Activated T-cell treated with anti-CD3 and anti-CD28 coated beads for 4 hours (primary cell): ENCODE results near the gene HECW1.

Experiments
- DNase-seq: peaks from one replicate; pipeline ENCODE4 v3.0.0-alpha.2; 2020

HECW1 gene

GRCh38 chr7:43276547-43276946 lies 164.1 kb downstream of the HECW1 start:
- DNase-seq: no peak

DNA sequence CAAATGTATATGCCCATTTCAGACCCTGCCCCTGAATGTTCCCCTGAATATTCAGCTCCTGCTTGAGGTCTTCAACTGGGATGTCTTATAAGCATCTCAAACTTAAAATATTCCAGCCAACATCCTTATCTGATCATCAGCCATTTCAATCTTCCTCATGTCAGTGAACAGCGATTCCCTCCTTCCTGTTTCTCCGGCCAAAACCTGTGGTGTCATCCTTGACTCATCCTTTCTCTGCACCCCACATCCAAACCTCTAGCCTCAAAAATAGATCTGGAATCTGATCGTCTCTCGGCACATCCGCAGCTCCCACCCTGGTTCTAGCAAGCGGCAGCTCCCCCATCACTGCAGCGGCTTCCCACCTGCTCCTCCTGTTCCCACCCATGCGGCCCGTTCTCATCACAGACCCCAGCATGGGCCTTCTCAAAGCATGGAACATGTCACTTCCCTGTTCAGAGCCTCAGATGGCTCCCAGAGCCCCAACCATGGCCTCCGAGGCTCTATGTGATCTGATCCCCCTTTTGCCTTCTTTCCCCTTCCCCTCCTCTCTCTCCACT lies 165.7 kb downstream of the HECW1 start:
- no peak for DNase-seq

- DNase-seq: no peak
These were observed 168.8 kb downstream of the HECW1 start for GRCh38 chr7:43281268-43281667.

- DNase-seq: no peak
These were observed 171.3 kb downstream of the HECW1 start for GRCh38 chr7:43283706-43284105.

DNA sequence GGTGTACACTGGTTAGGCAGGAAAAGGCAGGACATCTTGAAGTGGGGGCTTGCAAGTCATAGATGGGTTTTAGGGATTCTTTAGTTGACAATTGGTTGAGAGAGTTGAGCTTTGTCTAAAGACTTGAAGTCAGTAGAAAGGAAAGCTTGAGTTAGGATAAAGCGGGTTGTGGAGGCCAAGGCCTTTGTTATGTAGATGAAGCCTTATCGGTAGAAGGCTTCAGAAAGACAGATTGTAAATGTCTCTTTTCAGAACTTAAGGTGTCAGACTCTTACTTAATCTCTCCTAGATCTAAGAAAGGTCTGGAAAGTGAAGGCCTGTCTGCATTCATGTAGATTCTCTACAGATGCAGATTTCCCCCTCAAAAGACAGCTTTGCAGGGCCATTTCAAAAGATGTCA lies 177.4 kb downstream of the HECW1 start:
- no peak for DNase-seq

- DNase-seq: no peak
These were observed 178.5 kb downstream of the HECW1 start for GRCh38 chr7:43290978-43291377.

DNA sequence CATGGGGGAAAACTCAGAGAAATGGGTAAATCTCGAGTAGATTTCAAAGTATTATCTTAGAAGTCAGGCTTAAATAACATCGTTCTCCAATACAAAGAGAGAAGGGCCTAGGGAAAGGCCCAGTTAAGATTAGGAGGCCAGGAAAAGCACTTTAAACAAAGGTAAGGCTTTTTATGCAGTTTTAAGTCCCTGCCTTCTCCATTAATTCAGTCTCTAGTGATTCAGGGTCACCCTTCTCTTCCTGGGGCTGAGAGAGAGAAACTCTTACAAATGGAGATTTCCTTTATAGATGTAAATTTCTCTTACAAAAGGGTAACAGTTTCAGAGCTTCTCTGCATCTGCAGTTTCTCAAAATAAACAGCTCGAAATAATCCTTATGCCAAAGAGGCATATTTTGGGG lies 179.3 kb downstream of the HECW1 start:
- DNase-seq: no peak

DNA sequence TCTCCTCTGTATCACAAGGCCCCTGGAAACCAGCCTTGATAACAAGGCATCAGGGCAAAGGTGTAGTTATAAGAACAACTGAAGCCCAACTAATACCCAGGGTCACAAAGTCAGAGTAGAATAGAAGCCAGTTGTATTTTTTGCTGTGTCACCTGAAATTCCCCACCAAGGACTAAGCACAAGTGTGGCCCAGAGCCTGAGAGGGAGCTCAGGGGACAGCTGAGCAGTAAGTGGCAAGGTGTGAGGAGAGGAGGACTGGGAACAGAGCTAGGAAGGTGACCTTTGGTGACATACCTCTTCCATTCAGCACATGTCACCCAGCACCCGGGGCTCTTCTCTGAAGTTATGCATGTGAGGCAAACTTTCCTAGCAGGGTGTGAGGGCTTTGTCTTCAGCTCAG lies 179.9 kb downstream of the HECW1 start:
- DNase-seq: no peak

DNA sequence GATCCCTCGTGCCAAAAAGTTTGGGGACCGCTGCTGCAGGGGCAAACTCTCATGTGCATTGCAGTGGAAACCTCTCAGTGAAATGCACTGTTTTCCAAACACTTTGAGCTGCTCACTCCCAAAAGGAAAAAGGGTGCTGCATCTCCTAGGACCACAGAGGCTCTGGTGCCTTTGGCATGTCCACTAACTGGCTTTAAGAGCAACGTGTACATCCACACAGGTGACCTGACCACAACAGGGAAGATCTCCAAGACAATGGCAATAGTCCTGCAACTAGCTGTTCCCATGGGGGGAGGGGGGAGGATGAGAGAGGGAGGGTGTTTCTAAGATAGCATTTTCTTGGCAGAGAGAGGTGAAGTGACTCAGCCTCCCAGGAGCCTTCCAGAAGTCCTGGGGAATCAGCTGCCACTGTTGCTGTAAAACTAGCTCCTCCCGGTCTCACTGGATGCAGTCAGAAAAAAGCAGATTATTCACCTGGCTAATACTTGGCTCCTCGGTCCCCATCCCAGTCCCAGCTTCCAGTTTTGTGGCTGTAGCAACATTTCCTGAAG lies 181.7 kb downstream of the HECW1 start:
- no peak for DNase-seq

- no peak for DNase-seq
These were observed 183.0 kb downstream of the HECW1 start for GRCh38 chr7:43295429-43295828.

GRCh38 chr7:43296306-43296705 lies 183.9 kb downstream of the HECW1 start:
- no peak for DNase-seq

DNA sequence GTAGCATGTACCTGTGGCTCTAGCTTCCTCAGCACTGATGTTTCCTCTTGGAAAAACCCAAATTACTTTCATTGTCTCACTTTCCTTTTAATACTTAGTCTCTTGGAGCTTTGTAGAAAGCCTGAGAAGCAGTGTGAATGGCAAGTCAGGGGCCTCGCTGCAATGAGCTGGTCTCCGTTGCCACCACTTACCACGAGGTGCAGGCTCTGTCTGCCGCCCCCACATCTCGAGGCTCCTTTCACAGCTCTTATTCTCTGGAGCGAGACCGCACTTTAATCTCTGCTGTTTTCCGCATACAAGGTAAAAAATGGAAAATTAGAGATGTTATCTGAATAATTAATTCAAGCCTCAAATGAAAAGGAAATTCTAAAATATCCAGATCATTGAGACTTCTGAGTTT lies 186.2 kb downstream of the HECW1 start:
- DNase-seq: no peak

GRCh38 chr7:43300121-43300520 lies 187.7 kb downstream of the HECW1 start:
- DNase-seq: no peak

DNA sequence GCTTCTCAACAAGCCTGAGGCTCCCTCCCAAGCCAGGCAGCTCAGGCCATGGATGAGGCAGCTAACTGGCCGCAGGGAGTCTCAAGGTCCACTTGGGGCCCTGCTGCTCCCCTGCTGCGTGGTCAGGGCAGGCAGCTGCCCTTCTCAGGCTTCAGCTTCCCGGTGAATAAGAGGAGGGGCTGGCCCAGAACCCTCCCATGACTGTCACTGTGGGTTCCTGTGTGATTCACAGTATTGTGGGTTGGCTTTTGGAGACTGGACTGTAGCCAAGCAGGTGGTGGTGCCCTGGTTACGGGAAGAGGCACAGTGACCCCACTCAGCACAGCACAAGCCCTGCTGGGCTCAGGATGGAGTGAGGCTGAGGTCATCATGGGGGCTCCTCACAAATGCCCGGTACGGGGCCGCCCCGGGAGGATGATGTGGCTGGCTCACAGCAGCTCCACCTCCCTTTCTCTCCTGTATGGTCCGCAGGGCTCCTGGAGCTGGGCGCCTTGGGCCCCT lies 189.8 kb downstream of the HECW1 start:
- no peak for DNase-seq

DNA sequence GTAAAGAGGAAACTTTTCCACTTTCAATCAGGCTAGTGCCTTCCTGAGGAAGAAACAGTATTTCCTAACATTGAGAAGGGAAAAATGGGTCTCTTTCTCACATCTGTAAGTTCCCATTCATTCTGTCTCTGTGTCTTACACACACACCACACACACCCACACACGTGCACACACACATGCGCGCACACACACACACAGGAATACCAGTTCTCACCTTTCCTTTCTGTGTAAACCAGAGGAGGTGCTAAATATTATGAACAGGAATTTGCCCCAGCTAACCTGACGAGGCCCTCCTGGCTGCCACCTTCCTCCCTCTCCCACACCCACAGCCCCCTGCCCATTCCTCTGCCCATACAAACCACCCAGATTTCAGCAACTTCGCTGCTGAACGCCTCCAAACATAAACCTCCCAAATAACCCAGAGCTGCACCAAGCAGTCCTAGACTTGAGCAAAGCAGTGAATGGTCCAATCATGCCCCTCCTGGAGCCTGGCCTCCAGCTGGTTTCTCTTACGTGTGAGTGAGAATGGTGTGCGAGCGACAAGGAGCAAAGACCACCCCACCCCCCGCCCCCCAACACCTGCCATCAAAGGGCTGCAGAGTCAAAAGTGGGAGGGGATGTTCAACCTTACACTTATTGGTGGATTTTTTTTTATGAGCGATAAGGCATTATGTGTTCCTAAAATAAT lies 190.5 kb downstream of the HECW1 start:
- DNase-seq: no peak

DNA sequence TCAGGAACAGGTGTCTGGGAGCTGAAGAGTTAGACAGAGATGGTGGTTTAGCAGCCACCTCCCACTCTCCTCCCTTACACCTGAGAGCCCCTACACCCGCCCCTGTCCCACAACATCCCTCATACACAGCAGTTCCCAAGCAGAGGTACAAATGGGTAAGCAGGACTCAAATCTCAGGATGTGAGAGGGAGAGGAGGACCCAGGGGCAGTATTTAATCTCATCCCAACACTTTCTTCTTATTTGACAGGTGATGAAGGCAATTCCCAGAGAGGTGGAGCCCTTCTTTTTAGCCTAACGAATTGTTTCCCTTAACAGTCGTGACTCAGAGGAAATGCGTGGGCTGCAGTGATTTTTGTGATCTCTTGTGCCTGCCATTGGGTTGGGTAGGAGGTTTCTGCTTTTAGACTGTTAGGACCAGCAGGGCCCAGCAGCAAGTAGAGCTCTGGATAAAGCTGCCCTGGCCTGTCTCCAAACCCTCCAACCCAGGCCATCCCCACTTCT lies 191.3 kb downstream of the HECW1 start:
- peak; percentile 56 for DNase-seq

GRCh38 chr7:43306404-43306803 lies 194.0 kb downstream of the HECW1 start:
- no peak for DNase-seq

DNA sequence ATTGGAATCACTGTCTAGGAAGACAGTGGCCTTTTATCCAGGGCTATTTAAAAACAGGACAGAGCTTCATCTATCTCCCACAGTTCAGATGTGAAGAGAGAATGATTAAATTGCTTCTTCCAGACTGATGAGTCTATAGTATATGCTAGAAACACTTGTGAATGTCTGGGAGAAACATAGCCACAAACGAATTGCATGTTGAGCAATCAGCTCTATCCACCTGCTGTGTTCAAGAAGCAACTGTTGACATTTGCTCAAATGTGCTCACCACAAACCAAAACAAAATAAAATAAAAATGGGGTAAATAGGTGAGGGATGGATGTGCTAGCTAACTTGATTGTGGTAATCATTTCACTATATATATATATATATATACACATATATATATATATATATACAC lies 195.1 kb downstream of the HECW1 start:
- no peak for DNase-seq

DNA sequence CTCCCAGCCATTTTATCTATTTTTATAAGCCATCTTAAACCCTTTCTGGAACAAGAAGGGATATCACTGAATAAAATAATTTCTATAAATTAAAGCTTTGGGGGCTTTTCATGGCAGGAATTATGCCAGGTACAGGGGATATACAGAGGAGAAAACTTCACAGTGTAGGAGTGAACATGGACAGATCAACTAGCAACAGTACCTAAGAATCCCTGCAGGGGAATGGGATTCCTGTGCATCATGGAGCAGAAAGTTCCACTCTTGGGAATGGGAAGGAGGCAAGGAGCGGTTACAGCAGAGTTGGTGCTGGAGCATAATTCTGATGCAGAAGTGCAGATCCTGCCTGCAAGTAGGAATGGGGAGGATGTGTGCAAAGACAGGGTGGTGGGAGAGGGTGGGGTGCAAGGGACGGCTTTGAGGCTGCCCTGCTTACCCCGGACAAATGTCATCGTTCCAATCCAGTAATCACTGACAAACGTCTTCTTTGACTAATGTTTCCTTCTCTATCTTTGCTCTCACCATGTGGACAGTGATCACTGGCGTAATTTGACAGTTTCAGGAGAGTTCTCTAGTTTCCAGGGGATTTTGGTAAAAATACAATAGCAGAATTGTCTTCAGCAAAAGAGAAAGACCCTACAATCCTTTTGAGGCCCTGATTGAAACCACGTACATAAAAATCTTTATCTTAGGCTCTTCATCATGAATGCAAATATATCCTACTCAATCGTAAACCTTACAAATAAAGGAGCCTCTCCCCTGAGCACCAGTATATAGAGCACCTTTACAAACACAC lies 196.7 kb downstream of the HECW1 start:
- no peak for DNase-seq

DNA sequence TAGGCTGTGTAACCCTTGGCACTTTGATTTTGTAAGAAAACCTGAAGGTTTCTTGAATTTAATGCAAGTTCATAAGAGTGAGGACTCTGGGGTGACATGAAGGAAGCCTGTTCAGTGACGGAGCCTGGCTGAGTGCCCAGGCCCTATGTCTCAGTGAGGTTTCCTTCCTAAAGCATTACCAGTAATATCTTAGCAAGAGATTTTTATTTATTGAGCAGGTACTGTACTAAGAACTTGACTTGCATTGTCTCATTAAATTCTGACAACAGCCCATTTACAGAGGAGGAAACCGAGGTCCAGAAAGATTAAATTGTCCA lies 197.2 kb downstream of the HECW1 start:
- no peak for DNase-seq

DNA sequence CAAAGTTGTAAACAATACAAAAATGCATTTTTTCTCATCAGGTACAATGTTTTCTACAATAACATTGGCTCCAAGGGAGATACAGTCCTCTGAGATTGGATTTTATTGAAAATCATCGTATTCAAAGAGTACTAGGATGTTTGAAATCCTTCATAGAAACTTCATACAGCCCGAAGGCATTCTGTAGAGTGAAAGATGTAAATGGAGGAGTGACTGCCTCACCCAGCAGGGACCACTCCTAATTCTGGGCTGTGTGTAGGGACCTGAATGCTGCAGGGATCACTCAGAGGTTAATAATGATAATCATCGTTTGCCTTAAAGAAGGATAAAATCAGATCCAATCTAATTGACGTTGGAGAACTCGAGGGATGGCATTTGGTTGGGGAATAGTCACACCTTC lies 198.6 kb downstream of the HECW1 start:
- DNase-seq: no peak

GRCh38 chr7:43311694-43312093 lies 199.2 kb downstream of the HECW1 start:
- no peak for DNase-seq

GRCh38 chr7:43313628-43314378 lies 201.4 kb downstream of the HECW1 start:
- DNase-seq: no peak
